Fibroblast of skin of right biceps (primary cell): Measurements from ENCODE around the gene EPHA10.

Source experiments
- DNase-seq: peaks from one replicate; pipeline ENCODE4 v3.0.0-alpha.2; 2013

EPHA10 gene

DNA sequence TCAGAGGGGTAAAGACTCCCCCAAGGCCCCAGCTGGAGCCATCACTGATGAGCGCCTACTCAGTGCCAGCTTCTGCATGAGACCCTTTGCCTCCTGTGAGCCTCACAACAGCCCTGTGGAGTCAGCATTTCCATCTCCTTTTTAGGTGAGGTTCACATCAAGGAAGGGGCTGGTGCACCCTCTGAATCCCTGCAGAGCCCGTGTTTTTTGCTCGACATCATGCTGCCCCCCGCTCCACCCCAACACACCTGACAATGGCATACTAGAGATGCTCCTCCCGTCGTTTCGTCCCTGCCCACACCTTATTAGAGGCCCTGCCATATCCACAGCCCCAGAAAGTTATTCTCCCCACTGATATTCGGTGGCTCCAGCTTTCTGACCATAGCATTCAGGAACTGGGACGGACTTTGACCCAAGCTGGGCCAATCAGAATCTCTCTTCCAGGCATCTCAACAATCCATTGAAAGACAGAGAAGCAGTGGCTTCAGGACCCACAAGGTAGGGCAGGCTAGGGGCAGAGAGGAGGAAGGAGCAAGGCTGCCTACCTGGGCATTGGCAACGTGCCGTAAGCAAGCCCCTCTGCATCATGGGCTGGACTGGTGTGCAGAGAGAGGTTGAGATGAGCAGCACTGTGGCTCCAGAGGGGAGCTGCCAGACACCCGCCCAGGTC lies 32.7 kb downstream of the EPHA10 start:
- no peak for DNase-seq

- no peak for DNase-seq
These were observed 33.5 kb downstream of the EPHA10 start for GRCh38 chr1:37731312-37732019.

DNA sequence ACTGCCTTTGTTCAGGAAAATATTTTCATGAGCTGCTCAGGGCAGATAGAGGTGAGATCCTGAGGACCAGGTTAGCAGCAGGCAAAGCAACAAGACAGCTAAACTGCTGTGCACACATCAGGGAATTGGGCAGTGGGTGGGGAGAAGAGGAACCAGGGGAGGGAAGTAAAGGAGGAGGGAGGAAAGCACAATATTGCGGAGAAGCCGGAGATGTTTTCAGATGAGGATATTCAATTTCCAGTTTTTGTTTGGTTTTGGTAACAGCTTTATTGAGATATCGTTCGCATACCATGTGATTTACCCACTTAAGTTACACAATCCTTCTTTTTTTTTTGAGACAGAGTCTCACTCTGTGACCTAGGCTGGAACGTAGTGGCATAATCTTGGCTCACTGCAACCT lies 34.5 kb downstream of the EPHA10 start:
- DNase-seq: no peak

- no peak for DNase-seq
These were observed 36.5 kb downstream of the EPHA10 start for GRCh38 chr1:37728416-37728815.

GRCh38 chr1:37726751-37727585 lies 38.0 kb downstream of the EPHA10 start:
- no peak for DNase-seq

DNA sequence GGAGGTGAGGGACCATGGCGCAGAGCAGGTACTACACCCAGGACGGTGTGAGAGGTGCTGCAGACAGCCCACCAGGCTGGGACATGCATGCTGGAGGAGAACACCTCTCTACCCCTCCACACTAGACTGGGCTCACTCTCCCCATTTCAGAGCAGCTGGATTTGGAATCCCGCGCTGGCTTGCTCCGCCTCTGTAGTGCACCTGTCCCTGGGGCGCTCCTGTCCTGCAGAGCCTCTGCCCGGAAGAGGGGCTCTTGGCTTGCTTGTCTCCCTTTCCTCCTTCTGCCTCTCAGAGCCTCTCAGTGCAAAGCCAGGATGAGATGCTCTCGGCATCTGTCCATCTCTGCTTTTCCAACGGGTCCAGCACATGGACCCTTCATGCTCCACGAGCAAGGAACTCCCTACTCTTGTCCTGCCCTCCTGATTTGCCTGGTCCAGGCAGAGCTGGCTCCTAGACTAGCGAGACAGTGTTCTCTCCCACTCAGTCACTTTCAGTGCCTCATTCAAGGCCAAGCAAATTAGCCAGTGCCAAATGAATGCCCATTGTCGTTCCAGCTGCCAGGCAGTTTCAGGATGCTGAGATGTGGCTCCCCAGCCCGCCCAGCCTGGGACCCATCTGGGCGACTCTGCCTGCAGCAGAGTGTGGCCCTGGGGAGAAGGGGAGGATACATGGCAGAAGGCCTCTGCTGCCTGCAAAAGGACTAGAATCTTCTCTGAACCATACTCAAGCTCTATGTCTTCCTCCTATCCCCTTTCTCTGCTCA lies 38.9 kb downstream of the EPHA10 start:
- no peak for DNase-seq

- no peak for DNase-seq
These were observed 40.3 kb downstream of the EPHA10 start for GRCh38 chr1:37724575-37724974.

- DNase-seq: no peak
These were observed 41.4 kb downstream of the EPHA10 start for GRCh38 chr1:37723390-37724078.

DNA sequence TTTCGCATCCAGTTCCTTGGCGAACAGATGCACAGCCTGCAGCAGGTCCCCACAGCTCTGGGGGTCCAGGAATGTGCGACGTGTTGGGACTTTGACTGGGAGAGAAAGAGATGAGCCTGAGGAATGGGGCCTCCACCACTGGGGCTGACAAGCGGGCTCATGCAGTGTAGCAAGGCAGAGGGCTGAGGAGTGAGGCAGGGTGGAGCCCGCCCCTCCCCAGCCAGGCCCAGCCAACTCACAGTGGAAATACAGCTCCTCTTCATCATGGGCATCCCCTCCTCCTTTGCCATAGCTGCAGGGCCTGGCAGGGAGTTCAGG lies 41.9 kb downstream of the EPHA10 start:
- DNase-seq: no peak

DNA sequence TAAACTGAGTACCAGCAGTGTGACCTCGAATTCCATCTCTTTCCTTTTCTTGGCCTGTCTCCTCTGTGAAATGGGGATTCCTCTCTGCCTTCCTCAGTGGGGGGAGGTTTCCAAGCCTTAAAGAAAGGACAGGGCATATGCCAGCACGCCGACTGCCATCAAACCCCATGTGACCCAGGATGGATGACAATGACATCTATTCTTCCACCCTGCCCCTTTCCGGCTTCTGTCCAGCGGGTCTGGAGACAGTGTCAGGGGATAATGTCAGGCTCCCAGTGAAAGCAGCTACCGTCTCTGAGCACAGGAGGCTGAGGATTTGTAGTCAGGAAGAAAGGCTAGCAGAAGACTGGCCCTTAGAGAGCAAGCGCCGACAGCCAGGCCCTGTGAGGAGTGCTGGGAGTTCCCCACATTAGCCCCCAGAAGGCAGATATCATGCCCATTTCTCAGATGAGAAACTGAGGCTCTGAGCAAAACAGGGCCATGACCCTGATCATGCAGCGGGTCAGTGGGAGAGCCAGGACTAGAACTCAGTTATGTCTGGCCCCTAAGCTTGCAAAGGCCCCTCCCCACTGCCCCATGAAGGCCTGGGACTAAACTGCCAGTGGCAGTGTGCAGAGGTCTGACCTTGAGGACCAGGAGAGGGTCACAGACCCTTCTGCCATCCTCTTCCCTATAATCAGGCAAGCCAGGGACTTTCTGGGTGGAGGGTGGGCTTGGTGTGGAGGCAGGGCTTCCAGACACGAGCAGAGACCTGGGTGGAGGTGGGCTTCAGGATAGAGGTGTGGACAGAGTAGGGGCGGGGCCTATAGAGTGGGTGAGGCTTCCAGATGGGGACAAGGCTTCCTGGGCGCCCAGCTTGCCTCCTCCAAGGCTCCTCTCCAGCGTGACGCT lies 42.5 kb downstream of the EPHA10 start:
- DNase-seq: no peak

GRCh38 chr1:37721565-37721964 lies 43.4 kb downstream of the EPHA10 start:
- no peak for DNase-seq

DNA sequence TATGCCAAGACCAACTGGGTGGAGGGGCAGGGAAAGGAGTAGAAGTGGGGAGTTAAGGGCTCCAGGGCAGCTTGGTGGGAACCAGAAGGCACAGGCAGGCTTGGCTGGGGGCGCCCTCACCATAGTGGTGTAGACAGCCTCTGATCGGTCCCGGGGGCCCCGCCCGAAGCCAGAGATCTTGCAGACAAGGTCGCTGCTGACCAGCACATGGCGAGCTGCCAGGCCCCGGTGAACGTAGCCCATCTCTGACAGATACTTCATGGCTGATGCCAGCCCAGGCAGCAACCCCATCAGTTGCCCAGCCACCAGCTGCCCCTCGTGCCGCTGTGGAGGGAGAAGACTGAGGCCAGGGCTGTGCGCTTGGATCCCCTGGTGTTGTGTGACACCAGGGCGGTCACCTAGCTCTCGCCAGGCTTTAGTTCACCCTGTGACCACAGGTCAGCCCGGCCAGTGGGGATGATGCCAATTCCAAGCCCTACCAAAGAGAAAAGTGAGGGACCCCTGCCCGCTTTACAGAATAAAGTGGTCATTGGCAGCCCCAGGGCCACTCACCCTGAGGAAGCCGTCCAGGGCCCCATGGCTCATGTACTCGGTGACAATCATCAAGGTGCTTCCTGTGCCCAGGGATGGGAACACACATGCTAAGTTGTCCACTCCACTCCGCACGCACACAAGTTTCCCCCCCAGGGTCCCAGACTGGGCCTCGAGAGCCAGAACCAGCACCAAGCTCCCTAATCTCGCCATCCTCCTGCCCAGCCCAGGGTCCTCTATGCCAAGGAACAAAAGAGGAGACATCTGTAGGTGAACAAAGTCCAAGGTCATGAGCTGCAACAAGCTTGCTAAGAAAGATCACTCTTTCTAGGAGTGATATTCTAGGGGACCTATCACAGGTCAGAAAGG lies 44.4 kb downstream of the EPHA10 start:
- DNase-seq: no peak

- DNase-seq: no peak
These were observed 45.2 kb downstream of the EPHA10 start for GRCh38 chr1:37719572-37720195.

DNA sequence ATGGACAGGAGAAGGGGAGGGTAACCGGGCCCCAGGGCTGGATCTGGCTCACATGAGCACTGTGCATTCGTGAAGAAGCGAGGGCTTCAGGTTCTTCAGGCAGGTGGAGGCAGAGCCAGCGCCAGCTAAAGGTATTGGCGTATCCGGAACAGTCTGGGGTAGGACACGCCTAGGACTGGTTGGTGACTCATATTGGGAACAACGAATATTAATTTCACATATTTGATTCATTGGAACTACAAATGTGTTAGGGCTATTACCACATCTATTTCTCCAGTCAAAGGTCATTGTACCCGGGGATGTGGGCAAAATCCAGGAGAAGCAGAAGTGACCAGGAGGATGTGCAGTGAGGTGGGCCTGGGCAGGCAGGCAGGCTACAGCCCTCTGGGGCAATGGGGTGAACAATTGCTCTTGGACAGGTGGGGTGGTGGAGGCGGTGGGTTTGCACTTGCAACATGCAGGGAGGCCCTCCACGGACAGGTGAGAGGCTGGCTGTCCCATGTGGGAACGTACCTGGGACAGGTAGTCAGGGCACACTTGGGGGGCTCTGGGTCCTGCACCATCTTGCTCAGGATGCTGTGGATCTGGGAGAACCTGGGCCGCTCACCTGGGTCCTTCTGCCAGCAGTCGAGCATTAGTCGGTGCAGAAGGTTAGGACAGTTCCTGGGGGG lies 45.9 kb downstream of the EPHA10 start:
- no peak for DNase-seq

GRCh38 chr1:37718181-37718900 lies 46.6 kb downstream of the EPHA10 start:
- no peak for DNase-seq

DNA sequence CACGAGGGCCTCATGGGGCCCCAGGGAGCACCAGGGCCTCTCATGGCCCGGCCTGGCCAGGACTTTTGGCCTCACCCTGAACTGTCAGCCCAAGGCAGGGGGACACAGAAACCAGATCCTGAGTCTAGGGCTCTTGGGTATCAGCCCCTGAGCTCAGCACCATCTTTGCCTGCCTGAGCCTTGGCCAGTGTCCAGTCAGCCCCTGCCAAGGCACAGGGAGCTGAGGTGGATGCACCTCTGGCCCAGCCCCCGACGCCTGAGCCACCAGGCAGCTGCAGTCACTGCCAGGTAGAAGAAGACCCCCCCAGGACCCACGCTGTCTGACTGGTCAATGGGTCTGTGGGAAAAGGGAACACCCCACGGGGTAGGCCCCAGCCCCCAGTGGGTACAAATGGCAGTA lies 47.3 kb downstream of the EPHA10 start:
- no peak for DNase-seq

DNA sequence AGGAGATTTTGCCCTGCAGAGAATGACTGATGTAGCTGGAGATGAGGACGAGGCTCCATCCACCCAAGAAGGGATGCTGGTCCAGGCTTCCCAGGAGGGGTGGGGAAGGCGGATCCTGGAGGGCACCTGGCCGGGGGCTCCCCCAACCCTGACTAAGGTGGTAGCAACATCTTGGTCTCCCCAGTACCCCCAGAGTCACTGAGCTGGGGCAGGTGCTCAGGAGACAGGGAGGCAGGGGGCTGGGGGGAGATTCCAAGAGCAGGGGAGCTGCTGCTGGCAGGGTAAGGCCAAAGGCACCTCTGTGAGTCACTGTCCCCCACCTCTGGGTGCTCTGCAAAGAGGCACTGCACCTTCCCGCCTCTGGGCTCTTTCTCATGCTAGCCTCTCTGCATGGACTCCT lies 48.6 kb downstream of the EPHA10 start:
- no peak for DNase-seq

DNA sequence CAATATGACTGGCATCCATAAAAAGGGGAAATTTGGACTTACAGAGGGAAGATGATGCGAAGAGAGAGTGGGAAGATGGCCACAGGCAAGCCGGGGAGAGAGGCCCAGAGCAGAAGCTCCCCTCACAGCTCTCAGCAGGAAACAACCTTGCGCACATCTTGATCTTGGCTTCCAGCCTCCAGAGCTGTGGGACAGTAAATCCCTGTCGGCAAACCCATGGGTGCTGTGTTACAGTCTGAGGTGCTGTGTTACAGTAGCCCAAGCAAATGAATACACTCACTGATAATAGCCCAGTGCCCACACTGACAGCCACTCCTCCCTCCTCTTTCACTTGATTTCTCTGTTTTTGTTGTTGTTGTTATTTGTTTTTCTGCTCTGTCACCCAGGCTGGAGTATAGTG lies 50.2 kb downstream of the EPHA10 start:
- DNase-seq: no peak

GRCh38 chr1:37714226-37714625 lies 50.7 kb downstream of the EPHA10 start:
- no peak for DNase-seq
